Stimulated activated CD8-positive, alpha-beta memory T cell treated with anti-CD3 and anti-CD28 coated beads, Interleukin-7, amount 100 ng/mL, for 1 hour (primary cell): ENCODE data around the gene ZNF397.

Experiments used
- DNase-seq, 2 donors: peaks; one replicate each; pipeline ENCODE4 v3.0.0-alpha.2; 2020; ENCODE audit warnings: low read depth in 2 of 2

ZNF397 gene

DNA sequence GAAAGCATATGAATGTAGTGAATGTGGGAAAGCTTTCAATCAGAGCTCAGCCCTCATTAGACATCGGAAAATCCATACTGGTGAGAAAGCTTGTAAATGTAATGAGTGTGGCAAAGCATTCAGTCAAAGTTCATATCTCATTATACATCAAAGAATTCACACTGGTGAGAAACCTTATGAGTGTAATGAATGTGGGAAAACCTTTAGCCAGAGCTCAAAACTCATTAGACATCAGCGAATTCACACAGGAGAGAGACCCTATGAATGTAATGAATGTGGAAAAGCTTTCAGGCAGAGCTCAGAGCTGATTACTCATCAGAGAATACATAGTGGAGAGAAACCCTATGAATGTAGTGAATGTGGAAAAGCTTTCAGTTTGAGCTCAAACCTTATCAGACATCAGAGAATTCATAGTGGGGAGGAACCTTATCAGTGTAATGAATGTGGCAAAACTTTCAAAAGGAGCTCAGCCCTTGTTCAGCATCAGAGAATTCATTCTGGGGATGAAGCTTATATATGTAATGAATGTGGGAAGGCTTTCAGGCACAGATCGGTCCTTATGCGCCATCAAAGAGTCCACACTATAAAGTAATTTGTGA lies 5.0 kb downstream of the ZNF397 start:
- no peak for DNase-seq

DNA sequence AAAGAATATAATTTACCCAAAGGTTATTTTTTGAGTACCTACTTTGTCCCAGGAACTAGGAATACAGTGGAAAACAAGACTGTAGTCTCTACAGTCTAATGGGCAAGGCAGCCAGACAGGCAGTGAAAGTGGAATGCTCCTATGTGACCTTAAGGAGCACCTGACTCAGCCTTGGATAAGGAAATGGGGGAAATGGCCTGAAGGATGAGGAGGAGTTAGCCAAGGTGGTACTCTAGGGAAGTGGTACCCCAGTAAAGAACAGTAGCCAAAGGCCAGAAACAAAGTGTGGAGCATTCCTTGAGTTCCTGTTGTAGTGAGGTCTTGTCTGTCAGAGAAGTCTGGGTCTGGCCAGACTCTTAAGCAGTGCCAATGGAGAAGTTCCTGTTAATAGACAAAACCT lies 6.0 kb downstream of the ZNF397 start:
- DNase-seq, result no peak

DNA sequence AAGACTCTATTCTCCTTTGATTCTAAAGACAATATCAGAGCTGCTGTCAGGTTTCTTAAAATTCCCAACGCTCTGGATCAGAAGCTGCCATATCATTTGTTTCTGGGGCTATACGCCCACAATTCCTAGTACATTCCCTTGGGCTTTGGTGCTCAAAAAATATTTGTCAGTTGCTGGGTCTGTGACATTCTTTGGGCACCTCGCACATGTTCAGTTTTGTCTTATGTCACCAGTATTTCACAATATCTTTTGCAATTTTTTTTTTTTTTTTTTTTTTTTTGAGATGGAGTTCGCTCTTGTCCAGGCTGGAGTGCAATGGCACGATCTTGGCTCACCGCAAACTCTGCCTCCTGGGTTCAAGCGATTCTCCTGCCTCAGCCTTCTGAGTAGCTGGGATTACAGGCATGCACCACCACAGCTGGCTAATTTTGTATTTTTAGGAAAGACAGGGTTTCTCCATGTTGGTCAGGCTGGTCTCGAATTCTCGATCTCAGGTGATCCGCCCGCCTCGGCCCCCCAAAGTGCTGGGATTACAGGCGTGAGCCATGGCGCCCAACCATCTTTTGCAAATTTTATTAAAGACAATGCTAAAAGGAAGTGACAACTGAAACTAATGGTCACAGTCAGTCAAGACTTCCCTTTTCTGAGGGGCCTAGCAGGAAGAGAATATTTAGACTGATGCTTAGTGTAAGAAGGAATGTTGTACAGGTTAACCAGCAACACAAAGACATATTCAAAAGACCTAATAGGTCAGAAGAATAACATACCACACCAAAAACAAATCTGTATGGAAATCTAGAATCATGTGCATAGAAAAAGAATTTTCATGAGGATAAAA lies 6.8 kb downstream of the ZNF397 start:
- DNase-seq, result no peak

DNA sequence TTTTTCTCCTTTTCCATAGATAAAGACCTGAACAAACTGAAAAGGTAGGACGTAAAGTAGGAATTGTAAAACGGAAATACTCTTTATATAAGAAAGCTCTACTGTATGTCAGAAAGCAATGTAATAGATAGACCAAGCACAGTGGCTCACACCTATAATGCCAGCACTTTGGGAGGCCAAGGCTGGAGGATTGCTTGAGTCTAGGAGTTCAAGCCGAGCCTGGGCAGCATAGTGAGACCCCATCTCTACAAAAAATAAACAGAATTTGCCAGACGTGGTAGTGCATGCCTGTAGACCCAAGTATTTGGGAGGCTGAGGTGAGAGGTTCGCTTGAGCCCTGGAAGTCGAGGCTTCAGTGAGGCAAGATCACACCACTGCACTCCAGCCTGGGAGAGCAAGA lies 7.6 kb downstream of the ZNF397 start:
- no peak for DNase-seq

DNA sequence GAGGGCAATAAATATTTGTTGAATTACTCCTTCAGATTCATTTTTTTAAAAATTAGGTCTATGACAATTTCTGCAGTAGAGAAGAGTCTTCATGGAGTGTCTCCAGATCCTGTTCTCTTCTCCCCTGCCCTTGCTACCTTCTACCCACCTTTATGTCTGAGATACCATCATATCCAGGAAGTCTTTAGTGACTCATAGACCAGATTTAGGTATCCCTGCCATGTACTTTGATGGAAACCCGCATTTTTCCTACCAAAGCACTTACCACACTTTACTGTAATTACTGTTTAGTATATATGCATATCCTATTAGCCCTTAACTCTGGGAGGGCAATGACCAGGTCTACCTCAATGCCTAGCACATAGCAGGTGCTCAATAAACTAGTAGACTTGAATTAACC lies 11.6 kb downstream of the ZNF397 start:
- DNase-seq, result no peak

DNA sequence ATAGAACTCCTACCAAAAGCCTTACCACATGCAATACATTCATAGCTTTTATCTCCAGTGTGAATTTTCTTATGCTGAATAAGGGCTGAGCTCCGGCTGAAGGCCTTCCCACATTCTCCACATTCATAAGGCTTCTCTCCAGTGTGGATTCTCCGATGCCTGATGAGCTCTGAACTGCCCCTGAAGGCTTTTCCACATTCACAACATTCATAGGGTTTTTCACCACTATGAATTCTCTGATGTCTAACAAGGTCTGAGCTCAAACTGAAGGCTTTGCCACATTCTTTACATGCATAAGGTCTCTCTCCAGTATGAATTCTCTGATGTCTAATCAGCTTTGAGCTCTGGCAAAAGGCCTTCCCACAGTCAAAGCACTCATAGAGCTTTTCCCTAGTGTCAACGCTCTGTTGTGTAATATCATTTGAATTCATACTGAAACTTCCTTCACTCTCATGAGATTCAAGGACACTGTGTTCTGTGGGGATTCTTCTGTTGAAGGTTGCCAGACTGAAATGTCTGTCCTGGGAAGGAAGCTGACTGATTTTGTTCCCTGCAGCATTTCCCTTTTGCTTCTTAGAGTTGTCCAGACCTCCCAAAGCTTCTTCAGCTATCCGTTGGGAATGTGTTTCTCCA lies 12.9 kb downstream of the ZNF397 start:
- no peak for DNase-seq

DNA sequence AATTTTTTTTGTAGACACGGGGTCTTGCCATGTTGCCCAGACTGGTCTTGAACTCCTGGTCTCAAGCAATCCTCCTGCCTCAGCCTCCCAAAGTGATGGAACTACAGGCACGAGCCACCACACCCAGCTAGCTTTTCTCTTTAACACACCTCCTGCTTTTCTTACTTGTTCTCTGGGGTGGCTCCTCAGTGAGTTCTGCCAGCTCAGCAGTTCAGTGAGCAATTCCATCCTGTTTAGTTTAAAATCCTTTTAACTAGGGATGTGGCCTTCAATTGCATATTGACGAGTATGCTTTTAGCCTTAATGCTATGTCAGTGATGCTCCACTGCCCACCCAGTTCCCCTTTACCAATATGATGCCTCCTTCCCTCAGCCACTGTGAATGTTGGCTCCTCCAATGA lies 16.1 kb downstream of the ZNF397 start:
- no peak for DNase-seq

DNA sequence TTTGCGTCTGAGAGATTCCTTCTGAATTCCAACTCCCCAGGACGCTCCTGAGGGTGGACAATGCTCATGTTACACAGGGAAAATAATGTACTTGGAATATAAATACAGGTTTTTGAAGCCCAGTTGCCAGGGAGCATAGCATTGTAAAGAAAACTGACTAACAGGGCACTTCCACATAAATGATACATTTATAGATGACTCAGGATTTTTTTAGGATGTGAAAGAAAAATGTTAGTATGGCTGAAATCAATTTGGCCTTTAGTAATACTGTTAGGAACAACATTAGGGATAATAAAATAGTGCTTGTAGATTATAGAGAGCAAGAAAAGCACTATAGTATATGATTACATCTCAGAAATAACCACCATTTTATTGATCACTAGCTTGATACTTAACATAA lies 23.6 kb downstream of the ZNF397 start:
- DNase-seq, result no peak

DNA sequence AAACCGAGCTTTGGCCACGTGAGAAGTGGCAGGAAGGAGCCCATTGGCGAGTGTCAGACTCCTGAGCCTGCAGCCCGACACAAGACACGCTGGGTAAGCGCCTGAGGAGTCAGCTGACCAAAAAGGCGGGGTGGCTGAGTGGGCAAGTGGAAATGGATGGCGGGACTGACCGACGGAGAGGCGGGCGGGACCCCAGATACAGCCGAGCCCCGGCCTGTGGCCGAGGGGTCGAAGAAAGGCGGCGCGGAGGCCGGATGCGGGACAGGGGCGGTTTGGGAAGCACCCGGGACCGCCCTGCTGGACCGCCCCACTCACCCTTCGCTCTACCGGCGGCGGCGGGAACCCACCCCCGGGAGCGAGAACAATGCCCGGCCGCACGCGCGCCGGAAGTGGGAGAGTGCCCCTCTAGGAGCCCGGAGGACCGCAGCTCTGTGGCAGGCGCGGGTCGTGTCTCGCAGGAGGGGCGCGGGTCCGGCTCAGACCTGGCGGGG lies 26.4 kb downstream of the ZNF397 start:
- peak; percentile 49 to 51 for DNase-seq

DNA sequence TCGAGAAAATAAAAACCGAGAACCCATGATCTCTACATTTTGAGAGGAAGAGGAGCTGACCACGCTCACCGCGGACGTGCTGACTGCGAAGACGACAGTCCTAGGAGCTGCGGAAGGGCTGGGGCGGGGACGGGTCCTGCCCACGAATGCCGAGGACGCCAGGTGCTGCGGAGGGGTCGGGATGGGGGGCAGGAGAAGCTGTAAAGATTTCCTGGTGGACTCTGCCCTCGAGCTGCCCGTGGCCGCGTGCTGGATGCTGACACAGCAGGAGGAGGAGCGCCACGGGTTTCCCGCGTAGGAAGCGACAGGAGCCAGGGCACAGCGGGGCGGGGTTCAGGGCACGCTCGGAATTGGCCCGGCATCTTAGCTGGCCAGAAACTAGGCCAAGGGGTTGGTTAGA lies 27.0 kb downstream of the ZNF397 start:
- no peak for DNase-seq

DNA sequence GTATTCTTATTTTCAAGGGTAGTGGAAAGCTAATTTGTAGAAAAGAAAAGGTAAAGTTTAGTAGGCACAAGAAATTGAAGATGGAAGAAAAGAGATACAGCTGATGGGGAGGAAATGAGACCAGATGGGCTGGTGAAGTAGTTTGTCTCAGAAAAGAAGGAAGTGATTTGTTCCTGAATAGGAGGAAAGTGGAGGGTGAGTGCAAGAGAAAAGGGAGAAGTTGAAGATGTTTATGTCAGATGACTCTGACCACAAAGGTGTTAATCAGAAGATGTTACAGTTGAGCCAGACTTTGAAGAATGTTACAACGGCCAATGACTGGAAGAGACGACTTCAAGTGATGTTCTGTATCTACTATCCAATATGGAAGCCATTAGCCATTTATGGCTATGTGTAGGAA lies 28.0 kb downstream of the ZNF397 start:
- DNase-seq, result no peak

DNA sequence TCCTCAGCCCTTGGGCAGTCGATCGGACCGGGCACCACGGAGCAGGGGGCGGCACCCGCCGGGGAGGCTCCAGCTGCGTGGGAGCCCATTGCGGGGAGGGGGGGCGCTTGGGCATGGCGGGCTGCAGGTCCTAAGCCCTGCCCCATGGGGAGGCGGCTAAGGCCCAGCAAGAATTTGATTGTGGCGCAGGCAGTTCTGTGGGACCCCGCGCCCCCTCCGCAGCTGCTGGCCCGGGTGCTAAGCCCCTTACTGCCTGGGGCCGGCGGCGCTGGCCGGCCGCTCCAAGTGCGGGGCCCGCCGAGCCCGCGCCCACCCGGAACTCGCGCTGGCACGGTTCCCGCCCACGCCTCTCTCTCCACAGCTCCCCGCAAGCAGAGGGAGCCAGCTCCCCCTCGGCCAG lies 30.8 kb downstream of the ZNF397 start:
- no peak for DNase-seq

DNA sequence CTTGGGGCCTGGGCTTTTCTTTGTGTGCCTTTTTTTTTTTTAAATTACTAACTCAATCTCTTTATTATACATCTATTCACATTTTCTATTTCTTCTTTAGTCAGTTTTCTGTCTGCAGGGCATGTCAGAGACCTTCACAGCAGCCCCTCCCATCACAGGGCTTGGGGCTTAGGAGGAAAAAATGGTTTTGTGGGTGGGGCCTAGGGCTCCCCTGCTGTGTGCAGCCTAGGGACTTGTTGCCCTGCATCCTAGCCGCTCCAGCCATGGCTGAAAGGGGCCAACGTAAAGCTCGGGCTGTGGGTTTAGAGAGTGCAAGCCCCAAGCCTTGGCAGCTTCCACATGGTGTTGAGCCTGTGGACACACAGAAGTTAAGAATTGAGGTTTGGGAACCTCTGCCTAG lies 35.4 kb downstream of the ZNF397 start:
- no peak for DNase-seq

DNA sequence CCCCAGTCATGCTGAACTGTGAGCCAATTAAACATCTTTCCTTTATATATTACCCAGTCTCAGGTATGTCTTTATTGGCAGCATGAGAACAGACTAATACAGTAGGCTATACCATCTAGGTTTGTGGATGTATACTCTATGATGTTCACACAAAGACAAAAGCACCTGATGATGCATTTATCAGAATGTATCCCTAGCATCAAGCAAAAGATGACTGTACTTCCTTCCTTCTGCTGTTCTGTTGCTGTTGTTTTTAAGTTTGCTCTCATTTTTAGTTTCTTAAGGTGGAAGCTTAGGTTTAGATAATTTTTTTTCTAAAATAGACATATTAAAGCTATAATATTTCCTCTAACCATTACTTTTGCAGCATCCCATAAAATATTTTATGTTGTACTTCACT lies 36.8 kb downstream of the ZNF397 start:
- no peak for DNase-seq

DNA sequence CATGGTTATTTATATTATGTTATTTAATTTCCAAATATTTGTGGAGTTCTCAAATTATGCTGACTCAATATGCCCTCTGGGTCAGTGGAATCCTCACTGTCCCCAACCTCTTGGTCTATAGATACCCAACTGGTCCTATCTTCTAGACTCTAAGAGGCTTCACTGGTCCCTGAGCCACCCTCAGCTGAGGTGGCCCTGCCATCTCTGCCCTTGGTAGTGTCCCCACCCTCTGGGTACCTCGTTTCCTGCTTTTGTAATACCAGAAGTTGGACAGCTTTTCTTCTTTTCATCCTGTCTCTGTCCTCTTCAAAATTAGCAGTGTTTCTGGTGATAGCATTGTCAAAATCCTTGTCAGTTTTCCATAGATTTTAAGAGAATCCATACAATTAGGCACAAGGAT lies 37.3 kb downstream of the ZNF397 start:
- no peak for DNase-seq

DNA sequence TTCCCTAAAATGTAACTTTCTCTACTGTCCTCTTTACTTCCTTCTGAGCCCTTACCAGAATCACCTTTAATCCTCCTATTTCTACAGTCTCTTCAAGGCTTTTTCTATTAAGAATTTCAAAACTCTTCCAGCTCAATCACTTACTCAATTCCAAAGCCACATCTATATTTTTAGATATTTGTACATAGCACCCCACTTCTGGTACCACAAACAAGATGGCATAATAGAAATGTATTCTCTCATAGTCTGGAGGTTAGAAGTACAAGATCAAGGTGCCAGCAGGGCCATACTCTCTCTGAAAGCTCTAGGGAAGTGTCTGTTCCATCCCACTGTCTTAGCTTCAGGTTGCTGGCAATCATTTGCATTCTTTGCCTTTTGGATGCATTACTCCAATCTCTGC lies 38.1 kb downstream of the ZNF397 start:
- no peak for DNase-seq

DNA sequence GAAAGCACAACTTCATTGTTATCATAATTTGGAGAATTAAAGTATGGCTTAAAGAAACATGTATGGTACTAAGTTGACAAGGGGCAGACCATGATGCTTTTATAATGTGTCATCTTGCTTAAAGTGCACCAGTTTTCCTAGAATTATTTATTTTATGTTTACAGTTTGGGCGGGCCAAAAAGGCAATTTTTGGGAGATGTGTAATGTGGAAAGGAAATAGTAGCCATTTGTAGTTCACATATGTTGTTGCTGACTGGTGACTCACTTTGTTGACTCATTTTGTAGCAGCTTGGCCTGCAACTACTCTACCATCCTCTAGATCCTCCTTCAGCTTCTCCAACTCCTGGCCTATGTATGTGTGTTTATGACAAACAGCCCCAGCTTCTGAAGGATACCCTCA lies 41.5 kb downstream of the ZNF397 start:
- no peak for DNase-seq

DNA sequence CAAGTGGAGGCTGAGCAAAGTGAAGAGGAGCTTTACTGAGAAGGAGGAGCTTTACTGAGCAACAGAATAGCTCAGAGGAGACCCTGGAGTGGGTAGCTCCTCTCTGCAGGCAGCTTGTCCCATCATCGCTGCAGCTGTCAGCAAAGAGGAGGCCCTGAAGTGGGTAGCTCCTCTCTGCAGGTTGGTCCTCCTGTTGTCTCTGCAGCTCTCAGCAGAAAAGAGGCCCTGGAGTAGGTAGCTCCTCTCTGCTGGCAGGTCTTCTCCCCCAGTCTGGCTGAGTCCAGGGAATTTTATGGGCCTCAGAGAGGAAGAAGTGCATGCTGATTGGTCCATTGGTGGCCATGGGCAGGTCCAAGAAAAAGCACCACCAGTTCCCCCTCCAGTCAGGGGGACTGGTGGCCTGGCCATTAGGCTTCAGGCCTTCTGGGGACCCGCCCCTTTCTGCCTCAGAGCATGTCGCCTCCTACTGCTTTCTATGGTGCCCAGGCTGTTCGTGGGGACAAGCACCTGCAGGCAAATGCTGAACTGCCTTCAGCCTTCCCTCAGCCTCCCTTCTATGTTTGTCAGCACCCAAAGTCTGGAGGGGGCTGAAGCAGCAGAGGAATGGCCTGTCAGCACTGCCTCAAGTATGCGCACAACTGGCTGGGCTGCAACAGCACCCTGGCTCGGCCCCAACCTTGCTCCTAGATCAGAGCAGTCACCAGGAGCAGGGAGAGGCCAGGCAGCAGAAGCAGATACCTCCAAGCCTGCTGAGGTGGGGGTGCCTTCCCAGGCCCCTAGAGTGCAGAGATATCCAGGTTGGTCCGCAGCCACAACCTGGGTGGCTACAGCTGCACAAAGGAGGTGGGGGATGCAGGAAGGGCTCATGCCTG lies 43.3 kb downstream of the ZNF397 start:
- no peak for DNase-seq

DNA sequence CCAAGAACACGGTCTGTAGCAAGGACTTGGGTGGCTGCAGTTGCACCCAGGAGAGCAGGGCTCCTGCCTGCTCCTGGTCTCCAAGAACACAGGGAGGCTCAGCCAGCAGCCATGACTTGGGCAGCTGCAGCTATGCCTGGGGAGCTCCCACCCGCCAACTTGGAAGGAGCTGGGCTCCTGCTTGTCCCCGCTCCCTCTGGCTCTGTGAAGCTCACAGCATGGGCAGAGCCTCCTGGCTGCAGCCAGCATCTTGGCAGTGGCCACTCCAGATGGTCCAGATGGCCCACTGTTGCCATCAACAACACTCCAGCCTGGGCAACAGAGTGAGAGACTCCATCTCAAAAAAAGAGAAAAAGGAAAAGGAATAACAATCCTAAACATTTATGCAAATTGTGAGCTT lies 44.0 kb downstream of the ZNF397 start:
- DNase-seq, result no peak

DNA sequence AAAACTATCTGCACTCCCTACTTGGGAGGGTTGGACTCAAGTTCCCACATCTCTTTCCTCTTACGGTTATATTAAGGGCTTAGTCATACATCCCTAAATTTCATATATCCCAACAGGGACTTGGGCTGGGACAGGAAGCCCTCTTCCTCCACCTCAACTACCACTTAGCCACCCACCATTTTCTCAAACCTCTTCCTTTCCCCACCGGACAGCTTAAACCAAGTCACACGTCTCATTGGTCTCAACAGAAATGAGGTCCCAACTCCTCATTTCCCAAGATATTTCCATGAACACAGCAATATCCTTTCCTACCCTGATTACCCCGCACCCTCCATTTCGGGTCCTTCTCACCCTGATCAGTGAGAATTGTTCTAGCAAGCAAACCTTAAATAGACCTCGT lies 48.5 kb downstream of the ZNF397 start:
- DNase-seq, result no peak

DNA sequence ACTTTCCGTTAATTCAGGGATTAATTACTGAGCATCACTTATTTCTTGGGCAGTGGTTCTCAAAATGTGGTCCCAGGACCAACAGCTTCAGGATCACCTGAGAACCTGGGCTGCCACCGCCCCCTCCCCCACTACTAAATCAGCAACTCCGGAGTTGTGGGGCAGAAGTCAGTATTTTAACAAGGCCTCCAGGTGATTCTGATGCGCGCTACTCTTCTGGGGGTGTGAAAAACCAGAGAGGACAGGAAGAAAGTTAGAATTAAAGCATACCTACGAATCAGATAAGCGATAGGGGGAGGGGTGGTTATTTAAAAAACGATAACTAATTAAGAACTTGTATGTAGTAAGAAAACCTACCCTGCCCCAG lies 48.9 kb downstream of the ZNF397 start:
- no peak for DNase-seq

DNA sequence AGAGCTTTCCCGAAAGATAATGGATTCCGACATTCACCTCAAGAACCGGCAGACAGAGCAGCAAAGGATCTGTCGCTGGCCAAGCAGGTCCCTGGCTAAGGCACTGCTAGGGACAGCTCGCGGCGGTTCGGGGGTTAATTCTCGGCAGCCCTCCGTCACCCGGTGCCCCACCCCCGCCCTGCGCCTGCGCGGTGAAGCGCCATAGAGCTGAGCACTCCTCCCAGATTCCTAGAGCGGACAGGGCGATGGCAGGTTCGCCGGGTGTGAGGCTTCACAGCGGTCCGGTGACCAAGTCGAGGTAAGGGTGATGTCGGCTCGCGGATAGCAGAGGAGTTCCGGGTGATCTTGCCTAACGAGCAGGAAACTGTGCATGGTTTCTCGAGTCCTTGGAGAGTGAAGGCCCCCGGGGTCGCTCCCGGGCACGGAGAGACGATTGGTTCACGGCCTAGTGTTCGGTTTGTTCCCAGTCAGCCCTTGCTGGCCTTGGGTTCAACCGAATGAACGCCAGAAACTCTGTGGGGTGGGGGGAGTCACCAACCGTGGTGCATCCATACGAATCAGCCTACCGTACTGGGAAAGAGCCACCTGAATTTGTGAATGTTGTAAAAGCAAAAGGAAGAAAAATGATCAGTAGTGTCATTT lies 49.4 kb downstream of the ZNF397 start, which contains the start of gene ZSCAN30:
Gene ZSCAN30, minus strand, starts transcription at position 136 of the 642 bp plus-strand sequence. CDS start 25,877 bp downstream, outside the sequence.
- DNase-seq, result peak; percentile 95
